ENCODE data around the gene RNF224.
"Not testable (repeated sequence)": the region's sequence is repeated elsewhere in the genome, so short reads cannot be mapped to it uniquely, and the experiment has no call there.

RNF224 gene

DNA sequence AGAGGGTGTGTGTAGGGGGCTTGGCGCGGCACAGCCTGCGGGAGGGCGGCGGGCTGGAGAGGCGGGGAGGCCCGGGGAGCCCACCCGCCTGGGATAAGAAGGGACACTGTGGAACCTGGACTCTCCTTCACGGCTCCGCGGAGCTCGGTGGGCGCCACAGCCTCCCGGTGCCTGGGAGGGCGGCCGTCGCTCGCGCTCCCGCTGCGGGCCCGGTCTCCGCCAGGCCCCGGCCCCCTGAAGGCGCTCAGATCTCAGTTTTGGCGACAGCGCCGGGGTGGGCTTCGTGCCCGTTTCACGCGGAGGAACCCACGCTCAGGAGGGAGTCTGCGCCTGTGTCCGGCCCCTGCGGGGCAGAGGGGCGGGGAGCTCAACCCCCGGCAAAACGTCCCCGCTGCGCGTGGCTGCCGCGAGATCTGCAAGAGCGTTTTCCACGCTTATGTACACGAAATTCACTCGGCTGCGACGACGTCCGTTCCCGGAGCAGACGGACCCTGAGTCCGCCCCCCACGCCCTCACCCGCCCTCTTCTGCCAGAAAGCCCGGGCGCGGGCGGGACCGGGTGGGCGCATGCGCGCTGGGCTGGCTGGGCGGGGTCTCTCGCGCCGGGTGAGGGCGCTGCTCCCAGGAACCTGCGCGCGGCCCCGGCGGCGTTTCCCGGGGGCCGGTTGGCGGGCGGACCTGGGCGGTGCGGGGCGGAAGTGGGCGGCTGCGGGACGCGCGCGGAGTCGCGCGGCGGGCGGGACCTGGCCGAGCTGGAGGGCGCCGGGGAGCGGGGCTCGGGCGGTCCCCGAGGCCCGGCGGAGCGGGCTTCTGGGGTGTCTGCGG lies 27.5 kb downstream of the RNF224 start, which contains the start of gene NELFB:
NELFB (plus strand) TSS at position 704 of the 824 bp plus-strand sequence.
- peak; percentile 33 for DNase-seq (ENCODE audit: low read depth)

DNA sequence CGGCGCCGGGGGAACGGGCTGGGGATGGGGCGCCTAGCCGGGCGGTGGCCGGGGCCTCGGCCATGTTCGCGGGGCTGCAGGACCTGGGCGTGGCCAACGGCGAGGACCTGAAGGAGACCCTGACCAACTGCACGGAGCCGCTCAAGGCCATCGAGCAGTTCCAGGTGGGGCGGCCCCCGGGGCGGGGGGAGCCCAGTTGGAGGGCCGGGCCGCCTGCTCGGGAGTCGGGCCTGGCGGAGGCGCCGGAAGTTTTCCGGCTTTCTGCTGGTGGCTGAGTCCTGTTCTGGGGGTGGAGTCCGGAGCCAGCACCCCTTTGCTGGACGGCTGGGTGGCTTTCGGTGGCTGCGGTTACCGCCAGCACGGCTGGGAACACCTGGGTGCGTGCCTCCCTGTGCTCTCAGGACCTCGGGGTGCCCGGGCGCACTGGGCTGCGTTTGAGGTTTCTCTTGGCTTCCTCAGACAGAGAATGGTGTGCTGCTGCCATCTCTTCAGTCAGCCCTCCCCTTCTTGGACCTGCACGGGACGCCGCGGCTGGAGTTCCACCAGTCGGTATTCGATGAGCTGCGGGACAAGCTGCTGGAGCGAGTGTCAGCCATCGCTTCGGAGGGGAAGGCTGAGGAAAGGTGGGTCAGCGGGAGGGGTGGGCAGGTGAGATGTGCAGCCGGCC lies 28.3 kb downstream of the RNF224 start:
- no peak for DNase-seq (ENCODE audit: low read depth)

DNA sequence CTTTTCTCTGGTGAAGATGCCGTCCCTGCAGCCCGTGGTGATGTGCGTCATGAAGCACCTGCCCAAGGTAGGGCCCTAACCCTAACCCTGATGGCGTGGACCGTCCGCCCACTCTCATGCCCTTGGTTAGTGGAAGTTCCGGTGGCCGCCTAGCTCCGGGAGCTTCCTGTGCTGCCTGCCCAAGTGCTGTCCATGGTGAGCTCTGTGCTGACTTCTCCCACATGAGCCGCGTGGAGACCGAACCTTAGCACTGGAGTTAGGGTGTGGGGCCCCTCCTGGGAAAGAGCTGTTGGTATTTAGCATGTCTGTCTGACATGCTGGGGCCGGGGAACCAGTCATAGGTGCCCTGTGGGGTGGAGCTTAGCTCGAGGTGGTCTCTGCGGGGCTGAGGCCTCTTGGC lies 29.1 kb downstream of the RNF224 start:
- no peak for DNase-seq (ENCODE audit: low read depth)

DNA sequence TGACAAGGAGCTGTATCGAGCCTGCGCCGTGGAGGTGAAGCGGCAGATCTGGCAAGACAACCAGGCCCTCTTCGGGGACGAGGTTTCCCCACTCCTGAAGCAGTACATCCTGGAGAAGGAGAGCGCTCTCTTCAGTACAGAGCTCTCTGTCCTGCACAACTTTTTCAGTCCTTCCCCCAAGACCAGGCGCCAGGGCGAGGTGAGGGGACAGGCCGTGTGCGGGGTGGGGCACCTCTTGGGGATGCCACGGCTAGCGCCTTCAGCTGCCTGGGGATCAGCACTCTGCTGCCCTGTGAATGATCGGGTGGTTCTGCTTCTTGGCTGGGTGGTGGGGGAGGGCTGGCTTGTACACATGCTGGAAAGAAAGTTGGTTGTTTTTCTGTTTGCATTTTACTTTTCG lies 29.6 kb downstream of the RNF224 start:
- DNase-seq (ENCODE audit: low read depth): no peak

DNA sequence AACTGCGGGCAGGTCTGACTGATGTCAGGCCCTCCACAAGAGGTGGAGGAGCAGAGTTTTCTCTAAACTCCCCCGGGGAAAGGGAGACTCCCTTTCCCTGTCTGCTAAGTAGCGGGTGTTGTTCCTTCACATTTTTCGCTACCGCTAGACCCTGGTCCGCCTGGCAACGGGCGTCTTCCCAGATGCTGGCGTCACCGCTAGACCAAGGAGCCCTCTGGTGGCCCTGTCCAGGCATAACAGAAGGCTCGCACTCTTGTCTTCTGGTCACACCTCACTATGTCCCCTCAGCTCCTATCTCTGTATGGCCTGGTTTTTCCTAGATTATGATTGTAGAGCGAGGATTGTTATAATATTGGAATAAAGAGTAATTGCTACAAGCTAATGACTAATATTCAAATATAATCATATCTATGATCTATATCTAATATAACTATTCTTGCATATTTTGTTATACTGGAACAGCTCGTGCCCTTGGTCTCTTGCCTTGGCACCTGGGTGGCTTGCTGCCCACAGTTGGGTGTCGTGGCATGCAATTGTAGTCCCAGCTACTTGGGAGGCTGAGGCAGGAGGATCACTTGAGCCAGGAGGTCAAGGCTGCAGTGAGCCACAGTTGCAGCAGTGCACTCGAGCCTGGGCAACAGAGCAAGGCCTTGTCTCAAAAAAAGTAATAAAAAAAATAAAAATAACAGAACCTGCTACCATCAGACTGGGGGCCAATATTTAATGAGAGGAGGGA lies 35.0 kb downstream of the RNF224 start:
- not testable (repeated sequence) for DNase-seq (ENCODE audit: low read depth)

DNA sequence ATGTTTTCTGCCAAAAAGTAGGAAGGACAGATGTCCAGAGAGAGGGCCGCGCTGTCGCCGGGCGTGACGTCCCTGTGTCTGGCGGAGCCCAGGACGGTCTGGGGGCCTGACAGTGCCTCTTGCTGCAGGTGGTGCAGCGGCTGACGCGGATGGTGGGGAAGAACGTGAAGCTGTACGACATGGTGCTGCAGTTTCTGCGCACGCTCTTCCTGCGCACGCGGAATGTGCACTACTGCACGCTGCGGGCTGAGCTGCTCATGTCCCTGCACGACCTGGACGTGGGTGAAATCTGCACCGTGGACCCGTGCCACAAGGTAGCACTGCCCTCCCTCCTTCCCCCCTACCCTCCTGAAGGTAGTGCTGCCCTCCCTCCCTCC lies 35.6 kb downstream of the RNF224 start:
- no peak for DNase-seq (ENCODE audit: low read depth)

DNA sequence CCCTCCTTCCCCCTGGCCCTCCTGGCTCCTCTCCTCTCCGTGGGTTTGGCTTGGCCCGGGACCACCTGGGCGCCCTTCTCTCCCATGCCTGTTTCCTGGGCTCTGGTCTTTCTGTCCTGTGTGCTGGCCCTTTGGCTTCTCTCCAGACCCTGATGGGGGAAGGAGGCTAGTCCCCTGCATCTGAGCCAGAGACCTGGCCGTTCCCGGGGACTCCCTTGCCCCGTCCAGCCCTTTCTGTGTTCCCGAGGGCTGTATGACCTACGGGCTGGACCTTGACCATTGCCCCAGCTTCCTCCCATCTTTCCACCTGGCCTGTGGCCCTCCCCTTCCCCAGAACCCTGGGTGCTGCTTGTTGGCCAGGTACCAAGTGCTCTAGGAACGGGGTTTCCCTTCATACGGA lies 36.2 kb downstream of the RNF224 start:
- DNase-seq (ENCODE audit: low read depth): no peak

DNA sequence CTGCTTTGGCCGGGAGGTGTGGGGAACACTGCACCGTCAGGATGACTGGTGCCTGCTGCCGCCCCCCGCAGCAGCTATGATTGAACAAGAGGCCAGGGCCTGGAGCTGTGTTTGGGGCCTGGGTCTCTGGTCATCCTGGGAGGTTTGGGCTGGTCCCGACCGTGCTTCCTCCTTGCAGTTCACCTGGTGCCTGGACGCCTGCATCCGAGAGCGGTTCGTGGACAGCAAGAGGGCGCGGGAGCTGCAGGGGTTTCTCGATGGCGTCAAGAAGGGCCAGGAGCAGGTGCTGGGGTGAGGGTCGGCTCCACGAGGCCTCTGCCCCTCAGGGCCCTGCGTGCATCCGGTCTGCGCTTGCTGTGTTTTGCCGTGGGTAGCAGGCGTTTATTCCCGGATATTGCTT lies 36.8 kb downstream of the RNF224 start:
- DNase-seq (ENCODE audit: low read depth): no peak

DNA sequence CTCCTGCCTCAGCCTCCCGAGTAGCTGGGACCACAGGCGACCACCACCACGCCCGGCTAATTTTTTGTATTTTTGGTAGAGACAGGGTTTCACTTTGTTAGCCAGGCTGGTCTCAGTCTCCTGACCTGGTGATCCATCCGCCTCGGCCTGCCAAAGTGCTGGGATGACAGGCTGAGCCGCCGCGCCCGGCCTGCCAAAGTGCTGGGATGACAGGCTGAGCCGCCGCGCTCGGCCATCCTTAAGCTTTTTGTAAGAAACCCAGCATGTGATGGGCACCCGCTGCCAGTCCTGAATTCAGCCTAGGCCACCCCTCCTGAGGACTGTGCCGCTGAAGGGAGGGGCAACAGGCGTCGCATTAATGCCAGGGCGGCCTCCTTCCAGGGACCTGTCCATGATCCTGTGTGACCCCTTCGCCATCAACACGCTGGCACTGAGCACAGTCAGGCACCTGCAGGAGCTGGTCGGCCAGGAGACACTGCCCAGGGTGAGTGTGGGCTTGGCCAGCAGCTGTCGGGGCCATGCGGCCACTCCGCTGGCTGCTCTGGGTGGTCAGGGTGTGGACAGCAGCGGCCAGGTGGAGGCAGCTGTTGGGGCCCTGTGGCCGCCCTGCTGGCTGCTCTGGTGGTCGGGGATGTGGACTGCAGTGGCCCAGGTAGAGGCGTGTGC lies 38.3 kb downstream of the RNF224 start:
- DNase-seq (ENCODE audit: low read depth): no peak

DNA sequence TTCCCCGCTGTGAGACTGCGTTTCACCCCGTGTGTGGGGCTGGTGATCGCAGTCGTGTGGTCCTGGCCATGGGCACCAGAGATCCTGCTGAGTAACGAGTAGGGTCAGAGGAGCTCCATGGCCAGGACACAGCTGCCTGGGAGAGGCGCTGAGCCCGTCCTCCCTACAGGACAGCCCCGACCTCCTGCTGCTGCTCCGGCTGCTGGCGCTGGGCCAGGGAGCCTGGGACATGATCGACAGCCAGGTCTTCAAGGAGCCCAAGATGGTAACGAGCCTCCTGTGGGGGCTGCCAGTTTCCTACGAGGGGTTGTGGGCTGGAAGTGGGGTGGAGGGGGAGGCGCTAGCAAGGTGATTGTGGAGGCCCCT lies 38.8 kb downstream of the RNF224 start:
- DNase-seq (ENCODE audit: low read depth): no peak

DNA sequence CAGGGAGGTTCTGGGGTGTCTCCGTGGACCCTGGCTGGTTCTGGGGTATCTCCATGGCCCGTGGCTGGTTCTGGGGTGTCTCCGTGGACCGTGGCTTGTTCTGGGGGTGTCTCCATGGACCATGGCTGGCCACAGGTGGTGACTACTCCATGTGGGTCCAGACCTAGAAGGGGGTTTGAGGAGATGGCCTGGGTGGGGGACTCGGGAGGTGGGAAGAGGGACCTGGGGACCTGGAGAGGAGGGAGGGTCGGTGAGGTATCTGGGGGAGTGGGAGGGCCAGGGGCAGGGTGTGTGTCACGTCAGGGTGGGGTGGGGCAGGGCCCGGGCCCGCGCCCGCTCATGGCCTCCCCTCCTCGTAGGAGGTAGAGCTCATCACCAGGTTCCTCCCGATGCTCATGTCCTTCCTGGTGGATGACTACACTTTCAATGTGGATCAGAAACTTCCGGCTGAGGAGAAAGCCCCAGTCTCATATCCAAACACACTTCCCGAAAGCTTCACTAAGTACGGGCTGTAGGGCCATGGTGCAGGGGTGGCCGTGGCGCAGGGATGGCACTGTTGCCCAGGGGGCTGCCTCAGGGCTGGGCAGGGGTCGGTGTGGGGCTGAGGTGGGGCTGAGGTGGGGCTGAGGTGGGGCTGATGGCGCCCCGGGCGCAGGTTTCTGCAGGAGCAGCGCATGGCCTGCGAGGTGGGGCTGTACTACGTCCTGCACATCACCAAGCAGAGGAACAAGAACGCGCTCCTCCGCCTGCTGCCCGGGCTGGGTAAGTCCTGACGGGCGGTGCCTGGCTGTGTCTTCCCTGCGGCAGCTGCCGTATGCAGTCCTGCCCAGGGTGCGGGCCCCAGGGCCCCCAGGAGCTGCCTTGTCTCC lies 39.5 kb downstream of the RNF224 start:
- DNase-seq (ENCODE audit: low read depth): no peak

DNA sequence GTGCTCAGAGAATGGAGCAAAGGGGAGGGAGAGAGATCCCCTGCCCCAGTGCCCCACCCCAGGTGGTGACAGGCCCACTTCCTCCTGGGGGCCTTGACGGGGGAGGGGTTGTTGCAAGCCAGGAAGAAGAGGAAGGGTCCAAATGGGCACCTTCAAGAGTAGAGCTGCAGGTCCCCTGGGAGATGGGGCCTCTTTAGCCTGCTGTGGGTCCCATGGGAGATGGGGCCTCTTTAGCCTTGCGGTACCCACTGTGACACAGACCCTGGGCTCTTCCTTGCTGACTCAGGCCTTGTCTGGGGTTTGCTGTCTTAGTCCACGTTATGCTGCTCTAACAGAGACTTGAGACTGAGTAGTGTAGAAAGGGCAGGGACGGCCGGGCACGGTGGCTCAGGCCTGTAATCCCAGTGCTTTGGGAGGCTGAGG lies 40.6 kb downstream of the RNF224 start:
- DNase-seq (ENCODE audit: low read depth): no peak

DNA sequence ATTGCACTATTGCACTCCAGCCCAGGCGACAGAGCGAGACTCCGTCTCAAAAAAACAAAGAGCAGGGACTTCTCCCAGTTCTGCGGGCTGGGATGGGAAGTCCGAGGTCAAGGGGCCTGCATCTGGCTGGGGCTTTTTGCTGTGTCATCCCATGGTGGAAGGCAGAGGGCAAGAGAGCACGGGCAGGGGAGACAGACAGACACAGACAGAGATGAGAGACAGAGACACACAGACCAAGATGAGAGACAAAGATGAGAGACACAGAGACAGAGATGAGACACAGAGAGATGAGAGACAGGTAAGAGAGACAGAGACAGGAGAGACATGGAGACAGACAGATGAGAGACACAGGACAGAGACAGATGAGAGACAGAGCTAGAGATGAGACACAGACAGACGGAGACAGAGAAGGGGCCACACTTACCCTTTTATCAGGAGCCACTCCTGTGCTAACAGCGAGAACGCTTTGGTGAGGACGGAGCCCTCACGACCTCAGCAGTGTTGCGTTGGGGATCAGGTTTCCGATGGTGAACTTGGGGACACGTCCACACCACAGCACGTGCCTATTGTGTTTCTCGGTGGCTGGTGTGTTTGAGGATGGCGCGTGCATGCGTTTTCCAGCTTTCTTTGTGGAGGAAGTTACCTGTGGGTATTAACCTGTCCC lies 41.4 kb downstream of the RNF224 start:
- DNase-seq (ENCODE audit: low read depth): no peak

DNA sequence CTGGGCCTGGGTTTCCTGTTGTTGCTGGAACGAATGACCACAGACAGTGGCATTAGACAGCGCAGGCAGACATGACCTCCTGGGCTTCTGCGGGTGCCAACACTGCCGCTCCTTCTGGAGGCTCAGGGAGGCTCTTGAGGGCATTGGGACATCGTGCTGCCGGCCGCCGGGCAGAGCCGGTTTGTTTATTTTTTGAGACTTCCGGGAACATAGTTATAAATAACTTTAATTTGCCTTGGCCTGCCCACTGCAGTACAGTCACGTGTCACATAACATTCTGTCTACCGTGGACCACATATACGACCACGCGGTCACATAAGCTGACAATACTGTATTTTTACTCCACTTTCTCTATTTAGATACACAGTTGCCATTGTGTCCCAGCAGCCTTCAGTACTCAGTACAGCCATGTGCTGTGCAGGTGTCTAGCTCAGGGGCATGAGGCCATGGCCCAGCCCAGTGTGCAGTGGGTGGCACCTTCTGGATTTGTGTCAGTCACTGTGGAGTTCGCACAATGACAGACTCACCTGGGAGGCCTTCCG lies 42.0 kb downstream of the RNF224 start:
- DNase-seq (ENCODE audit: low read depth): no peak

DNA sequence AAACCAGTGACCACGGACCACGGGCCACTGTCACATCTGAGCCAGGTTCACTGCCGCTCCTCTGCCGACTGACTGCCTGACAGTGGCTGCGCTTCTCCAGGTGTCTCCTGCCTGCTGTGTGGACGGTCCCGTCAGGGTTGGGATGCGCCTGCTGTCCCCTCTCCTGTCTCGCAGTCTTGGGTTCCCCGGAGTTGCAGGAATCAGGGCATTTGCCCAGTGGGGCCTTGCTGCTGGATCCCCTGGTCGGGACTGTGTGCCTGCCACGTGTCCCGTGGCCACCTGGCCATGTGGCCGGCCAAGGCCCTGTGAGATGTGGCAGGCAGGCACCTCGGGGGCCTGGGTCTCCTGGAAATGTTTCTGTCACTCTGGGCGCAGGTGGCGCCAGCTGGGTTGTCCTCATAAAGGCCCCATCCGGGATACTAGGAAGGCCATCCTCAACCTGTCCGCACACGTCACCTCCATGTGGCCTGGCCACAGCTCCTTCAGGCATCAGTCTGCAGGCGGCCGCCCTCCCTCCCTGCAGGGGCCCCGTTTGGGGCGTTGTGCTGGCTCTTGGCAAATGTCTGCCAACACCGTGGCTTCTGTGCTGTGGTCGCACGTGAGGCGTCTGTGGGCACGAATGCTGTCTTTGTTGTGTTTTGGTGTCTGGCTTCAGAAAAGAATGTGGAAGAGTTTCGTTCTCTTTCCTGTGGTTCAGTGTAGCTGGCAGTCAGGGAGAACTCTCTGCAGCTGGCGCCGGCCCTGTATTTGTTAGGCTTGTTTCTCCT lies 43.8 kb downstream of the RNF224 start:
- DNase-seq (ENCODE audit: low read depth): no peak

DNA sequence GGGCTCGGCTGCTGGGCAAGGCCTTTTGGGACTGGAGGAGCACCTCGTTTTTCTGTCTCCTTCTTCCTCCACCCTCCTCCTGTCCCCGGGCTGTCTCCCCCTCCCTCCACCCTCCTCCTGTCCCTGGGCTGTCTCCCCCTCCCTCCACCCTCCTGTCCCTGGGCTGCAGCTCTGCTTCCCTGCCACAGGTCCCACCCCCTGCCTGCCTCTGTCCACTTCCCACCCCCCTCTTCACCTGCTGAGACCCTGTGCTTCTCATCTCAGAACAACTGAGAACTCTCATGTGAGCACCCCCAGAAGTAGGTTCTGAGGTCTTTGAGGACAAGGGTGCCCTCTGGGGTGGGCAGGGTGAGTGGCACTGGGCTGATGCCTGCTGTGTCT lies 44.4 kb downstream of the RNF224 start:
- DNase-seq (ENCODE audit: low read depth): no peak

DNA sequence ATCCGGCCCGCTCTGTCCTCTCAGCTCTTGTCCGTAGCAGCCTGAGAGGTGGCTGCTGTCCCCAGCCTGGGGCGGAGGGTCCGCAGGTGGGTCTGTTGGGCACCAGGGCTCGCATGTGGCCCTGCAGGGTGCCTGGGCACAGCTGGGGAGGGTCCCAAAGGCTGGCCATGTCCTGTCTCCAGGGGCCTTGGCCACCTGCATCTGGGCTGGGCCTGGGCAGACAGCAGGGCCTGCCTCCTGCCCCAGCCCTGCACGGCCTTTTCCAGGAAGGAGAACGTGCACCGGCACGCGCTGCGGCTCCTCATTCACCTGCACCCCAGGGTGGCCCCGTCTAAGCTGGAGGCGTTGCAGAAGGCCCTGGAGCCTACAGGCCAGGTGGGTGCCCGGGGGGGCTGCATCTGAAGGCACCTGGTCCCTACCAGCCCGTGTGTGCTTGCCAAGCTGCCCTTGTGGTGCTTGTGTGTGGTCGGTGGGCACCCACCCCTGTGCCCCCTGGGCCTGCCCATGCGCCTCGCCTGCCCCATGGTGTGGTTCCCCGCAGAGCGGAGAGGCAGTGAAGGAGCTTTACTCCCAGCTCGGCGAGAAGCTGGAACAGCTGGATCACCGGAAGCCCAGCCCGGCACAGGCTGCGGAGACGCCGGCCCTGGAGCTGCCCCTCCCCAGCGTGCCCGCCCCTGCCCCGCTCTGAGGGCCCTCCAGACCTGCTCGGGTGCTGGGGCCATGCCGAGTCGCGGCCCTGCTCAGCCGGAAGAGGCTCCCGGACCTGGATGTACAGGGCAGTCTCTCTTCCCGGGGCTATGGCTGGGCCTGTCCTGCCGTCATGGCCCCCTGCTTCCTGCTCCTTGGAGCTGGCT lies 45.2 kb downstream of the RNF224 start:
- DNase-seq (ENCODE audit: low read depth): no peak

DNA sequence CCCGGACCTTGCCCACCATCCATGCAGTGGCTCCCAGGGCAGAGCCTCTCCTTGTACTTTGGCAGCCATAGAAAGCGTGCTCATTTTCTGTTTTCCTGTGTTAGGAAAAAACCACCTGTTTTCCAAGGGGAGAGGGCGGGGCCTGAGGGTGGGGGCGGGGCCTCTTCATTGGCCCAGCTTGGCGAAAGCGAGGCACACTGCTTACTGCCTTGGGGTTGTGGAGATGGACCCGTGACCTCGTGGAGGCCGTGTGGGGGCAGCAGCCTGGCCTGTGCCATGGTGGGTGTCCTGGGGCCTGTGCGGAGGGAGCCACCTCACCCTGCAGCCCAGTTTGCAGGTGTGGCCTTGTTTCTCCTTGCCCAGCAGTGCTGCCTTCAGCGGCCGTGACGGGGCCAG lies 45.8 kb downstream of the RNF224 start:
- DNase-seq (ENCODE audit: low read depth): no peak
